KMS-11 (cell line): Measurements from ENCODE around the gene DLX5.
A peak's percentile ranks its signal among the peaks of the same experiment; 100 is the strongest.
"Not testable (repeated sequence)": the region's sequence is repeated elsewhere in the genome, so short reads cannot be mapped to it uniquely, and the experiment has no call there.

Experiments
- H2AFZ ChIP-seq: fragments of 200-600 bp; sonication (generic); 2 replicates; pipeline ENCODE4 v1.6.1; 2016; ENCODE audit warnings: antibody characterized with exemption, mixed run types, low read depth
- H3K27ac ChIP-seq: fragments of 200-600 bp; sonication (generic); 2 replicates; pipeline ENCODE4 v1.6.1; 2016; ENCODE audit warnings: mild to moderate bottlenecking, mixed run types
- H3K27me3 ChIP-seq: fragments of 200-600 bp; sonication (generic); 2 replicates; pipeline ENCODE4 v1.6.1; 2017; ENCODE audit warnings: mild to moderate bottlenecking, low read depth, mixed run types, moderate library complexity; ENCODE audit not compliant: insufficient read depth
- H3K36me3 ChIP-seq: fragments of 200-600 bp; sonication (generic); 2 replicates; pipeline ENCODE4 v1.6.1; 2017; ENCODE audit warnings: mild to moderate bottlenecking, mixed run types; ENCODE audit not compliant: insufficient read depth
- H3K4me1 ChIP-seq: fragments of 200-600 bp; sonication (generic); 2 replicates; pipeline ENCODE4 v1.6.1; 2016; ENCODE audit warnings: mild to moderate bottlenecking, low read depth, mixed run types; ENCODE audit not compliant: poor library complexity, severe bottlenecking
- H3K4me2 ChIP-seq: fragments of 200-600 bp; sonication (generic); 2 replicates; pipeline ENCODE4 v1.7.0; 2016; ENCODE audit warnings: mild to moderate bottlenecking, mixed run types
- H3K4me3 ChIP-seq: fragments of 200-600 bp; sonication (generic); IDR thresholded peaks from 2 replicates; pipeline ENCODE4 v1.6.1; 2017; ENCODE audit warnings: low read depth, low read length, mixed read lengths; ENCODE audit not compliant: insufficient read depth
- H3K79me2 ChIP-seq: fragments of 200-600 bp; sonication (generic); 2 replicates; pipeline ENCODE4 v1.6.1; 2016; ENCODE audit warnings: low read depth, mixed run types; ENCODE audit not compliant: insufficient read depth
- H3K9ac ChIP-seq: fragments of 200-600 bp; sonication (generic); 2 replicates; pipeline ENCODE4 v1.6.1; 2016; ENCODE audit warnings: mild to moderate bottlenecking, mixed run types
- H4K20me1 ChIP-seq: fragments of 200-600 bp; sonication (generic); 2 replicates; pipeline ENCODE4 v1.6.1; 2016; ENCODE audit warnings: mild to moderate bottlenecking, mixed run types; ENCODE audit not compliant: insufficient read depth
- TF ChIP-seq, protein P1 (sequence below): fragments of 200-600 bp; sonication (generic); conservative IDR thresholded peaks from 2 replicates; pipeline ENCODE4 v1.6.1; 2017; ENCODE audit warnings: low read depth, mild to moderate bottlenecking, antibody characterized with exemption, low read length, moderate library complexity, mixed read lengths

Gene DLX5

GRCh38 chr7:97039374-97040065, 14.9 kb upstream of the DLX5 start:
- H3K36me3 ChIP-seq, result no peaks in the 10 kb centered on the region
- no peaks in the 10 kb centered on the region for H3K4me1 ChIP-seq
- no peaks in the 10 kb centered on the region for H3K27me3 ChIP-seq
- no peak overlapping the region for H3K4me3 ChIP-seq
- no peak overlapping the region for H2AFZ ChIP-seq
- H3K4me2 ChIP-seq, result no peak overlapping the region
- H4K20me1 ChIP-seq, result no peaks in the 10 kb centered on the region
- H3K27ac ChIP-seq, result no peak overlapping the region
- H3K9ac ChIP-seq, result no peak overlapping the region
- no peaks in the 10 kb centered on the region for H3K79me2 ChIP-seq
- TF ChIP-seq, protein P1, sequence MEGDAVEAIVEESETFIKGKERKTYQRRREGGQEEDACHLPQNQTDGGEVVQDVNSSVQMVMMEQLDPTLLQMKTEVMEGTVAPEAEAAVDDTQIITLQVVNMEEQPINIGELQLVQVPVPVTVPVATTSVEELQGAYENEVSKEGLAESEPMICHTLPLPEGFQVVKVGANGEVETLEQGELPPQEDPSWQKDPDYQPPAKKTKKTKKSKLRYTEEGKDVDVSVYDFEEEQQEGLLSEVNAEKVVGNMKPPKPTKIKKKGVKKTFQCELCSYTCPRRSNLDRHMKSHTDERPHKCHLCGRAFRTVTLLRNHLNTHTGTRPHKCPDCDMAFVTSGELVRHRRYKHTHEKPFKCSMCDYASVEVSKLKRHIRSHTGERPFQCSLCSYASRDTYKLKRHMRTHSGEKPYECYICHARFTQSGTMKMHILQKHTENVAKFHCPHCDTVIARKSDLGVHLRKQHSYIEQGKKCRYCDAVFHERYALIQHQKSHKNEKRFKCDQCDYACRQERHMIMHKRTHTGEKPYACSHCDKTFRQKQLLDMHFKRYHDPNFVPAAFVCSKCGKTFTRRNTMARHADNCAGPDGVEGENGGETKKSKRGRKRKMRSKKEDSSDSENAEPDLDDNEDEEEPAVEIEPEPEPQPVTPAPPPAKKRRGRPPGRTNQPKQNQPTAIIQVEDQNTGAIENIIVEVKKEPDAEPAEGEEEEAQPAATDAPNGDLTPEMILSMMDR, result no peak

GRCh38 chr7:97034213-97034852, 9.7 kb upstream of the DLX5 start:
- H3K4me3 ChIP-seq, H3K9ac ChIP-seq, H3K27ac ChIP-seq, H3K27me3 ChIP-seq, H3K4me2 ChIP-seq, H4K20me1 ChIP-seq, H3K79me2 ChIP-seq, H3K4me1 ChIP-seq, H2AFZ ChIP-seq, H3K36me3 ChIP-seq: not testable (repeated sequence)

GRCh38 chr7:97027427-97028234, 3.0 kb upstream of the DLX5 start:
- Histone ChIP-seq H4K20me1 (no peaks in the 10 kb centered on the region), H3K9ac (no peak overlapping the region), H3K27me3 (no peaks in the 10 kb centered on the region), H3K36me3 (no peaks in the 10 kb centered on the region), H3K4me1 (peaks cover 3% of the 10 kb centered on the region), H2AFZ (peak overlapping the region; percentile 75), H3K4me3 (no peak overlapping the region), H3K79me2 (no peaks in the 10 kb centered on the region), H3K27ac (no peak overlapping the region), H3K4me2 (peak overlapping the region; percentile 36)
- TF ChIP-seq, protein P1, result peak; percentile 94

DNA sequence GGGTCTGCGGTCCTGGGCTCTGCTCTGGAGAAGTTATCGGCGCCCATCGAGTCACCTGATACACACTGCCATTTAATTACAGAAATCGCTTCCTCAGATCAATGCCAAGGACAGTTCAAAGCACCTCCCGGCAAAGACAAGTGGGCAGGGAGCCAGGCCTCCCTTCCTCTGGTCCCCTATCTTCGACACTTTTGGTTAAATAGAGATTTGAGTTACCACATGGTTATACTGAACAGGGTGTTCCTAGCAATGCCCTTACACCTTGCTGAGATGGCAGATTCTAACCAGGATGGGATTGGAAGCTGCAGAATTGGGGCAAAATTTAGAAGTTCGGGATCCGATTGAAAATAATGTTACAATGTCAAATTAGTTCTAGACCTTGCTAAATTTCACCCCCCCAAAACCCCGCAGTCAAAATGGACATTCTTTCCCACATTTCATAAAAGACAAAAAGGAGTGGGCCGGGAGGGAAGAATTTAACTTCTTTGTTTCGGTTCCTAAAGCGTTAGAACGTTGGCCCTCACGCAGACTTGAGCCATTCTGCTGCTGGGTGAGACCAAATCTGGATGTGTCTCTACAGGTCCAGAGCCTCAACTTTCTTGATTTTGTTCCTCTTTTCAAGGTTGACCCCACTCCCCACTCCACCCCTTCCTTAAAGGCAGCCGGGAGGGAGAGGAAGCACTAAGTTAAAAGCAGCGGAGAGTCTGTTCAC, 2.2 kb upstream of the DLX5 start:
- Histone ChIP-seq H3K36me3 (no peaks in the 10 kb centered on the region), H3K4me2 (peak overlapping the region; percentile 36; the same call in 1 of the 2 replicates), H3K27ac (no peak overlapping the region), H3K4me3 (no peak overlapping the region), H3K9ac (no peak overlapping the region), H3K4me1 (peaks cover 3% of the 10 kb centered on the region), H3K27me3 (no peaks in the 10 kb centered on the region), H4K20me1 (no peaks in the 10 kb centered on the region), H2AFZ (peak overlapping the region; percentile 75), H3K79me2 (no peaks in the 10 kb centered on the region)
- TF ChIP-seq, protein P1, result no peak
